ENCODE measurements around the gene PLEKHH2.

DNA sequence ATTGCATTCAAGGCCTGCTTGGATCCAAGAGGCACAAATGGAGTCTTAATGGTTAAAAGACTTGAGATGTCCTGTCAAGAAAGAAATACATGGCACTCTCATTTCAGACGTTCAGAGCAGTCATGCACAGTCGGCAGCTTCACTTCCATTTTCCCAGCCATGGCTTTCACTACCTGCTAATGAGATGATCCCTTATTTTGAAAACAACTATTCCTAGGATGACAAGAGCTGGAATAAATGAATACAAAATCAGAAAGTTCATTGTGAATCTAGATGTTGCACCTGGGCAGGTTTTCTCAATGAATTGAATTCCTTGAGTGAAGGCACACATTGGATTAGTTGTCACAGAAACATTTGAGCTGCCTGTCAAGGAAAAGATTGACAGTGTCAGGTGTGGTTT, 175.9 kb downstream of the PLEKHH2 start:
- TF ChIP-seq POLR2A (IDR thresholded peaks at IDR 0.05) = no peak
- TF ChIP-seq, protein P1, sequence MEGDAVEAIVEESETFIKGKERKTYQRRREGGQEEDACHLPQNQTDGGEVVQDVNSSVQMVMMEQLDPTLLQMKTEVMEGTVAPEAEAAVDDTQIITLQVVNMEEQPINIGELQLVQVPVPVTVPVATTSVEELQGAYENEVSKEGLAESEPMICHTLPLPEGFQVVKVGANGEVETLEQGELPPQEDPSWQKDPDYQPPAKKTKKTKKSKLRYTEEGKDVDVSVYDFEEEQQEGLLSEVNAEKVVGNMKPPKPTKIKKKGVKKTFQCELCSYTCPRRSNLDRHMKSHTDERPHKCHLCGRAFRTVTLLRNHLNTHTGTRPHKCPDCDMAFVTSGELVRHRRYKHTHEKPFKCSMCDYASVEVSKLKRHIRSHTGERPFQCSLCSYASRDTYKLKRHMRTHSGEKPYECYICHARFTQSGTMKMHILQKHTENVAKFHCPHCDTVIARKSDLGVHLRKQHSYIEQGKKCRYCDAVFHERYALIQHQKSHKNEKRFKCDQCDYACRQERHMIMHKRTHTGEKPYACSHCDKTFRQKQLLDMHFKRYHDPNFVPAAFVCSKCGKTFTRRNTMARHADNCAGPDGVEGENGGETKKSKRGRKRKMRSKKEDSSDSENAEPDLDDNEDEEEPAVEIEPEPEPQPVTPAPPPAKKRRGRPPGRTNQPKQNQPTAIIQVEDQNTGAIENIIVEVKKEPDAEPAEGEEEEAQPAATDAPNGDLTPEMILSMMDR (IDR thresholded peaks at IDR 0.05) = no peak
